Mesenteric fat pad (tissue), 1 donor: ENCODE results near the gene CD40. TPM values are rescaled to one million over a fixed set of nuclear protein-coding genes. Genes with fewer than 3 reads are reported as not detected.

ENCODE experiments used
- DNase-seq: peaks from one replicate; pipeline ENCODE4 v3.0.0-alpha.2; 2020; ENCODE audit warnings: low spot score
- total RNA-seq: library from RNA; stranded (reverse); fragmentation: NEBNext Ultra II Directional; extraction: Animal tissue kit (Norgen Biotek cat#: 25700); gene quantifications from one replicate; pipeline ENCODE4 v1.2.1, GENCODE V29; 2021
- donor health status: DM: yes; HTN: yes; CAD: no.

CD40 gene
- total RNA-seq, 1 donor from 2014 or later = 17.3 TPM

- no peak for DNase-seq
These were observed 51.4 kb downstream of the CD40 start for GRCh38 chr20:46169245-46170171.

DNA sequence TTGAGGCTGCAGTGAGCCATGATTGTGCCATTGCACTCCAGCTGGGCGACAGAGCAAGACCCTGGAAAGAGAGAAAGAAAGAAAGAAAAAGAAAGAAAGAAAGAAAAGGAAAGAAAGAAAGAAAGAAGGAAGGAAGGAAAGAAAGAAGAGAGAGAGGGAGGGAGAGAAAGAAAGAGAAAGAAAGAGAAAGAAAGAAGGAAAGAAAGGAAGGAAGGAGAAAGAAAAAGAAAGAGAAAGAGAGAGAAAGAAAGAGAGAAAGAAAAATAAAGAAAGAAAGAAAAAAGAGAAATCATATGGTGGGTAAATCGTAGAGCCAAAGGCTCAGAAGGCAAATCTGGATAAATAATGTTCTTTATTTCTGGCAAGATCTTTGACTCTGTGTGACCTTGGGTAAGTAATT is 53.4 kb downstream of the CD40 start:
- DNase-seq = no peak

DNA sequence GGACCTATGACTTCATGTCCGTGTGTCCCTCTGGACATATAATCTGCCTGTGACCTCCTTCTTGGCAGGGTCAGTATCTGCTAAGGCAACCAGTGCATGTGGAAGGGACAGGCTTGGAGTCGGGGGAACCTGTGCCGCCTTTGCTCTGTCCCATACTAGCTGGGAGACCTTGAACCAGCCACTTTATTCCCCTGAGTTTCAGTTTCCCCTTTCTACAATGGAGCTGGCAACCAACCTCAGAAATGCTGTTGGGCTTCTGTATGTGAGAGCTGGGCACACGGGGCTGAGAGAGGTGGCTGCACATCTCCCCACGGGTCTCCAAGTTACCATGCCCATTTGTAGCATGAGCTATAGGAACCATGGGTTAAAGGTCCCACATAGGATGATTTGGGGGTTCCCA is 53.8 kb downstream of the CD40 start:
- DNase-seq = no peak

DNA sequence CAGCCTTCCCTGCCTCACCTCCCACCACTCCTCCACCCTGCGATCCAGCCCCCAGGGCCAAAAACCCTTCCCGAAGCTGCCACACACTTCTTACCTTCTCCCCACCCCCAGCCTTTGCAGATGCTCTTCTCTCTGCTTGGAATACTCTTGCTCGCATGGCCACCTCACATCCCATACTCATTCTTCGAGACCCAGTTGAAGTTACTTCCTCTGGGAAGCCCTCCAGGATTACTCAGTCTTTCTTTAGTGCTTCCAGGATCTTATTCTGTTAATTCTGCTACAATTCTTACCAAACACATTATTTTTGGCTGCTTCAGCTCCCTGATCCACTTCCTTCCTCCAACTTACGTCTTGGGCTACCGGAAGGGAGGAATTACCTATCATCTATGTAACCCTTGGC is 54.3 kb downstream of the CD40 start:
- no peak for DNase-seq

- no peak for DNase-seq
These were observed 54.9 kb downstream of the CD40 start for GRCh38 chr20:46172961-46173536.

DNA sequence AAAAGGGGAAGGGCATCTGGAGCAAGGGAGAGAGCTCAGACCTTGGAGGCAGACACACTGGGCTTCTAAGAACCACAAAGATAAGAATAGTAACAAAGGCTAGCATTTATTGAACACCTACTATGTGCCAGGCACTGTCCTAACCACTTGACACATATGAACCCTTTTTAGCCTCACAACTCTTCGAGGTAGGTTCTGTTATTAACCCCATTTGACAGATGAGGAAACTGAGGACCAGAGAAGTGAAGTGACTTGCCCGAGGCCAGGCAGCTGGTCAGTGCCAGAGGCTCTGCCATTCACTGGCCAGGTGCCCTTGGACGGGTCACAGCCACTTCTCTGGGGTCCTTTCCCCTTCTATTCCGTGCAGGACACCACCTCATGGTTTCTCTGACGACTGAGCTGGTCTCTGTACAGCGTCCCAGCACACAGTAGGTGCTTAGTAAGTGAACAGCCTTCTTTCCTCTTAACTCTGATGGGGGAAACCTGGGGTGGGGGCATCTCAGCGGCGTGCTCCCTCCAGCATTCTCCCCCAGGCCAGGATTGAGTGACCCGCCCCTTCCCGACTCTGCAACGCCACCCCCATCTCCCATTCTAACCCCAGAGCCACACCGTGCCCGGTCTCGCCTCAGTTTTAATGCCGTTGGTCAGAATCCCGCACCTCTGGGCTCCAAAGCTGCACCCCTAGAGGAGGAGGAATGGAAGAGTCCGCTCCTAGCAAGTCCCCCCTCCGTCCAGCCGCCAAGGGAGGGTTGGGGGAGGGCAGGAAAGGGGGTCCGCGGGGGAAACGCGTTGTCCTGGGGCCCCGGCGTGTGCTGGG is 55.7 kb downstream of the CD40 start:
- no peak for DNase-seq

DNA sequence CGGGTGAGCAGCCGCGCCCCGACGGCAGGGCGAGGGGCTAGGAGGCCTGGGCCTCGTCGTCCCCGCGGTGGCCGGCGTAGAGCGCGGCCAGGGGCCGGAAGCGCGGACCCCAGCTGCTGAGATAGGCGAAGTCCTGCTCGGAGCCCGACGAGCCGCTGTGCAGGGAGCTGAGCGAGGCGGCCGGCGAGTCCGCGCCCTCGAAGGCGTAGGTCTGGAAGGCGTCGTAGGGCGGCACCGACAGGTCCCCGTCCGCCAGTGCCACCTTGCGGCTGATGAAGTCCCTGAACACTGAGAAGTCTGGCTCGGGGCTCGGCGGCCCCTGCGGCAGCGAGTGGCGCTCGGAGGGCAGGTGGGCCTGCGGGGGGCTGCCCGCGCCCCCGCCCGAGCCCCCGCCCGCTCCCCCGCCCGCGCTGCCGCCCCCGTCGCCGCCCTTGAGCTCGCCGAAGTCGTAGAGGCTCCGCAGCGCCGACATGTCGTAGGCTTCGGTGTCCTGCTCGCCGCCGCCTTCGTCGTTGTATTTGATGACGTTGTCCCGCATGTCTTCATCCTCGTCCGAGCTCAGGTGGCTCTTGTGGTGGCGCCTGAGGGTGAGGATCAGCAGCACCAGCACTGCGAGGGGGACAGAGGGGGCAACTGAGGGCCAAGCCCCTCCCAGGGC is 56.5 kb downstream of the CD40 start:
- DNase-seq = no peak

GRCh38 chr20:46175127-46175494 is 57.0 kb downstream of the CD40 start:
- DNase-seq = no peak

DNA sequence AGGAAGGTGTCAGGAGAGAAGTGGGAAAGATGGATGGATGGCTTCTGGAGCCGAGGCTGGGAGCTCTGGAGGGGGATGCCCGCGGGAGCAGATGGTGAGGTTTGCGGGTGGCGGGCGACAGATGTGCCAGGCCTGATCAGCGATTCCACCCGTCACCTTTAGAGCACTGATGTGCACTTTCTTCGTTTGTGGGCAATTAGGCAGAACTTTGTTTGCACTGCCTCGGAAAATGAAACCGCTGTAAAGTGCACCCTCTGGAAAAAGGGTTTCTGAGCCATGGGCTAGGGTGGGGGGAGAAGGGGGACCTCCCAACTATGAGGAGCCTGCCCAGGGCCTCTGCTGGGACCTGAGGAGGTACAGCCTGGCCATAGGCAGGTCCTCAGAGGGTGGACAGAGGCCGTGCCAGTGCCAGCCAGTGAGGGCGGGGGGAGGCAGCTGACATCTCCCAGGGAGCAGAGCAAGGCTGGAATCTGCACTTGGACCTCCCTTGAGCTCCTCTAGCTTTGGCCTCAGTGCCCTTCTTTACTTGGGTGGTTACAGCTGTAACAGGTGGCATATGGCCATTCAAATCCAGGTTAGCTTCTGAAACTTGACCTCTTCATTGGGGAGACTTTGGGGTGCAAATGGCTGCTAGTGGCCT is 58.7 kb downstream of the CD40 start:
- no peak for DNase-seq

GRCh38 chr20:46177768-46178167 is 59.7 kb downstream of the CD40 start:
- no peak for DNase-seq

- DNase-seq = no peak
These were observed 60.8 kb downstream of the CD40 start for GRCh38 chr20:46178891-46179290.

Other genes with a start within 250 kb of the CD40 start
- gene ZSWIM1, start 237.1 kb upstream of the CD40 start, total RNA-seq = 10.0 TPM
- gene SPATA25, start 230.7 kb upstream of the CD40 start, total RNA-seq = 4.0 TPM
- gene NEURL2, start 227.1 kb upstream of the CD40 start, total RNA-seq = 17.0 TPM
- gene CTSA, start 227.0 kb upstream of the CD40 start, total RNA-seq = 160 TPM
- gene PLTP, start 206.2 kb upstream of the CD40 start, total RNA-seq = 373 TPM
- gene PCIF1, start 183.6 kb upstream of the CD40 start, total RNA-seq = 27.1 TPM
- gene ZNF335, start 146.1 kb upstream of the CD40 start, total RNA-seq = 17.1 TPM
- gene MMP9, start 109.4 kb upstream of the CD40 start, total RNA-seq = 18.3 TPM
- 1.7 TPM for gene SLC12A5, start 89.1 kb upstream of the CD40 start, total RNA-seq
- gene NCOA5, start 28.4 kb upstream of the CD40 start, total RNA-seq = 23.3 TPM
- 0.35 TPM for gene CDH22, start 190.2 kb downstream of the CD40 start, total RNA-seq